Measurements from ENCODE around the gene HYAL3. TPM values are rescaled to one million over a fixed set of nuclear protein-coding genes. Genes with fewer than 3 reads are reported as not detected.

The HYAL3 gene
- total and polyA plus RNA-seq, 10 donors: 0.73 to 3.8 (median 2.5) TPM

DNA sequence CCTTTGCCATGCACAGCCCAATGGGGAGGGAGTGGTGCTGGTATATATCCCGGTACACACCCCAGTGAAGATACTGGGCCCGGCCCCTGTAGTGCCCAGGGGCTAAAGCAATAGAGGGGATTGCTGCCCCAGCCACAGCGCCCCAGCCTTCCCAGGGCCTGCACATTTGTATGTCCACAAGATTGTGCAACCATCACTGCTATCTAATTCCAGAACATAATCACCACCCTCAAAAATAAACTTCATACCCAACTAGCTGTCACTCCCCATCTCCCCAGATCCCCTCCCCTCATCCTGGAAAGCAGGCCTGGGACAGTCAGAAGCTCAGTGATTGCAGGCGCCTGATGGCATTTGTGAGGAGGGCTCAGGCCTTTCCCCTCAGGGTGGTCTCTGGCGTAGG is 49.7 kb downstream of the HYAL3 start:
- intact Hi-C loops (cut with DNase I; ENCODE audit: low total_unique reads): no loop called here
- H3K4me1 ChIP-seq: peaks cover 84 to 100% (median 100%) of the 10 kb centered on the region in 6 donors
- no peaks in the 10 kb centered on the region for H3K27me3 ChIP-seq (replicated peaks in 1 of 7)
- TF ChIP-seq POLR2A (IDR thresholded peaks at IDR 0.05) (no peak), POLR2AphosphoS5 (IDR thresholded peaks at IDR 0.05) (no peak)
- TF ChIP-seq, protein P1, sequence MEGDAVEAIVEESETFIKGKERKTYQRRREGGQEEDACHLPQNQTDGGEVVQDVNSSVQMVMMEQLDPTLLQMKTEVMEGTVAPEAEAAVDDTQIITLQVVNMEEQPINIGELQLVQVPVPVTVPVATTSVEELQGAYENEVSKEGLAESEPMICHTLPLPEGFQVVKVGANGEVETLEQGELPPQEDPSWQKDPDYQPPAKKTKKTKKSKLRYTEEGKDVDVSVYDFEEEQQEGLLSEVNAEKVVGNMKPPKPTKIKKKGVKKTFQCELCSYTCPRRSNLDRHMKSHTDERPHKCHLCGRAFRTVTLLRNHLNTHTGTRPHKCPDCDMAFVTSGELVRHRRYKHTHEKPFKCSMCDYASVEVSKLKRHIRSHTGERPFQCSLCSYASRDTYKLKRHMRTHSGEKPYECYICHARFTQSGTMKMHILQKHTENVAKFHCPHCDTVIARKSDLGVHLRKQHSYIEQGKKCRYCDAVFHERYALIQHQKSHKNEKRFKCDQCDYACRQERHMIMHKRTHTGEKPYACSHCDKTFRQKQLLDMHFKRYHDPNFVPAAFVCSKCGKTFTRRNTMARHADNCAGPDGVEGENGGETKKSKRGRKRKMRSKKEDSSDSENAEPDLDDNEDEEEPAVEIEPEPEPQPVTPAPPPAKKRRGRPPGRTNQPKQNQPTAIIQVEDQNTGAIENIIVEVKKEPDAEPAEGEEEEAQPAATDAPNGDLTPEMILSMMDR (IDR thresholded peaks at IDR 0.05 in 8 of 11, conservative IDR thresholded peaks at IDR 0.05 in 3 of 11): no peak
- 79 to 97% (median 86%) methylated on average over 4 to 5 of the region's 5 CpGs for WGBS, 5 donors
- H3K4me3 ChIP-seq: peak overlapping the region in 1 of 8 donors; percentile 21
- no peaks in the 10 kb centered on the region for H3K9me3 ChIP-seq
- H3K36me3 ChIP-seq: peaks cover 0 to 91% (median 45%) of the 10 kb centered on the region in 6 donors
- peak overlapping the region; percentile 70 to 99 (median 96) for H3K27ac ChIP-seq
- DNase-seq: no peak

DNA sequence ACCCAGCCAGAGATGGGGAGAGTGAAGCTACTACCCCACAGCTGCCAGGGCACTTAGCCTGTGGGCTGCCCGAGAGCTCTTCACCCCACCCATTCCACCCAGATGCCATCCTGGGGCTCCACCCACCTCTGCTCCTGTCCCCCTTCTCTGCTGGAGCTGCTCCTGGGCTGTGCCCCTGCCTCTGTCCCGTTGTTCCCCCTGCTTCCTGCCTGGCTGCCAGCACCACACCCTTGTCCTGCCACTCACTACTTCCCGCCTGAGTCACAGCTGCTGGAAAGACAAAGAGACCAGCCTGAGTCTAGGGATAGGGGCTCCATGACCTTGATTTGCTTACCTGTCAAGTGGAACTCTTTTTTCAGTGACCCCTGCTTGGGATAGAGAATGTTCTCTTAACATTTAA is 50.8 kb downstream of the HYAL3 start:
- peak overlapping the region; percentile 70 to 99 (median 96) for H3K27ac ChIP-seq
- peak overlapping the region in 1 of 8 donors; percentile 21 for H3K4me3 ChIP-seq
- H3K9me3 ChIP-seq: no peaks in the 10 kb centered on the region
- TF ChIP-seq POLR2AphosphoS5 (IDR thresholded peaks at IDR 0.05) (peak; percentile 79 to 84 (median 83)), POLR2A (IDR thresholded peaks at IDR 0.05) (no peak)
- TF ChIP-seq, protein P1 (IDR thresholded peaks at IDR 0.05 in 8 of 11, conservative IDR thresholded peaks at IDR 0.05 in 3 of 11): peak in 1 of 11 experiments; percentile 9
- peaks cover 85 to 100% (median 100%) of the 10 kb centered on the region in 6 donors for H3K4me1 ChIP-seq
- 26 to 46% (median 34%) methylated on average over 3 of the region's 3 CpGs for WGBS, 5 donors
- H3K27me3 ChIP-seq (replicated peaks in 1 of 7): no peaks in the 10 kb centered on the region
- peak; percentile 87 for DNase-seq
- peaks cover 0 to 91% (median 39%) of the 10 kb centered on the region in 6 donors for H3K36me3 ChIP-seq
- intact Hi-C loops (cut with DNase I; ENCODE audit: low total_unique reads): no loop called here

DNA sequence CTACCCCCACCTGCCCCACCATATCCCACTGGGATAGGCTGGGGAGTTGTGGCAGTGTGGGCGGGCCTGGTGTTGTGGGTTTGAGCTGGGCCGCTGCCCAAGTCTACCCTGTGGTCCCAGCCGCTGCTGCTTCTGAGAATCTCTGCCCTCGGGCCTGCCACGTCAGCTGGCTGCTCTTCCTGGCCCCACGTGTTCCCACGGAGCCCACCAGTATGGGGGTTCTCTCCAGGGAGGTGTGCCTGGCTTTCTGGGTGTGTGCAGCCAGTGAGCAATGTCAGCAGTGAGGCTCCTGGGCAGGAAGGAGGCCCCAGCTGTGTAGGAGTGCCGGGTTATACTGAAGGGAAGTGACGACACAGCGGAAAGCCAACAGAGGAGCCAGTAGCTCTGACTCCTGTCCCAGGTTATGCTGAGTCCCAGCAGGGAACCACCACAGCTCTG is 52.7 kb downstream of the HYAL3 start:
- Histone ChIP-seq H3K9me3 (no peaks in the 10 kb centered on the region), H3K27ac (peak overlapping the region; percentile 86 to 99 (median 96)), H3K4me1 (peaks cover 97 to 100% (median 100%) of the 10 kb centered on the region in 6 donors), H3K4me3 (peak overlapping the region; percentile 19 to 67 (median 37)), H3K27me3 (replicated peaks in 1 of 7) (no peaks in the 10 kb centered on the region), H3K36me3 (peaks cover 0 to 77% (median 21%) of the 10 kb centered on the region in 6 donors)
- peak; percentile 91 for DNase-seq
- 3 to 10% (median 7%) methylated on average over 5 to 10 of the region's 10 CpGs for WGBS, 5 donors
- intact Hi-C loops (cut with DNase I; ENCODE audit: low total_unique reads): no loop called here
- TF ChIP-seq POLR2AphosphoS5 (IDR thresholded peaks at IDR 0.05) (peak; percentile 3 to 40 (median 4)), POLR2A (IDR thresholded peaks at IDR 0.05) (no peak)
- TF ChIP-seq, protein P1 (IDR thresholded peaks at IDR 0.05 in 8 of 11, conservative IDR thresholded peaks at IDR 0.05 in 3 of 11): peak in 7 of 11 experiments; percentile 3 to 79 (median 63)

DNA sequence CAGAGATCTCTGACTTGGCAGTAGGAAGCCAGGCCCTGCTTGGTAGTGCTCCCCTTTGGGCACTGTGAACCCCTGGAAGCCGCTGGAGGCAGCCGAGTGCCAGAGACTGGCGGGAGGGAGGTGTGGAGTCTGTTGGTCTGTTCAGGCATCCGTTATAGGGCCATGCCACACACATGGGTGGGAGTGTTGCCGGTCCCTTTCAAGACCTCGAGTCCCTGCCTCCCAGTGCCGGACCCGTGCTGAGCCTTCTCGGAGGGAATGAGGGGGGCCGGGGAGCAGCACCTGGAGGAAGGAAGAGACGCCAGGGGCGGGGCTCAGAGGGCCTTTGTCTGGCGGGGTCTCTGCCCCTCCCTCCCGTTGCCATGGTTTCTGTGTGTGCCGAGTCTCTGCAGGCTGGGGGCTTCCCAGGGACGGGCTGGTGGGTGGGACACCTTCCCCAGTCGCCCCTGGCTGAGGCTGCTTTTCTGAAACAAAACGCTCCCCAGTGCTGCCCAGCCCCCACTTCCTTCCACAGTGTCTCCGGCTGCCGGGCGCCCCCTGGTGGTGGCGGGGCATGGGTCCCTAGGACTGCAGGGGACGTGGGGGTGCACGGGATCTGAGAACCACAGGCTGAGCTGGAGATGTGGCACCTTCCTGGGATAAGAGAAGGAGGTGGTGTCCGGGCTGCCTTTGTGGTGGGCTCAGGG is 53.2 kb downstream of the HYAL3 start:
- Histone ChIP-seq H3K4me3 (peak overlapping the region; percentile 19 to 67 (median 37)), H3K4me1 (peaks cover 98 to 100% (median 100%) of the 10 kb centered on the region in 6 donors), H3K36me3 (peaks cover 0 to 77% (median 19%) of the 10 kb centered on the region in 6 donors), H3K27me3 (replicated peaks in 1 of 7) (no peaks in the 10 kb centered on the region), H3K9me3 (no peaks in the 10 kb centered on the region), H3K27ac (peak overlapping the region; percentile 86 to 99 (median 96))
- intact Hi-C loops (cut with DNase I; ENCODE audit: low total_unique reads): no loop called here
- peak; percentile 66 to 90 (median 80) for TF ChIP-seq POLR2AphosphoS5 (IDR thresholded peaks at IDR 0.05)
- no peak for TF ChIP-seq POLR2A (IDR thresholded peaks at IDR 0.05)
- TF ChIP-seq, protein P1 (IDR thresholded peaks at IDR 0.05 in 8 of 11, conservative IDR thresholded peaks at IDR 0.05 in 3 of 11): peak; percentile 95 to 99 (median 98)
- WGBS, 5 donors: 1 to 2% (median 2%) methylated on average over 20 to 25 of the region's 25 CpGs
- peak; percentile 99 for DNase-seq
